K562 (cell line): ENCODE measurements around the gene TYROBP. TPM values are rescaled to one million over a fixed set of nuclear protein-coding genes. Genes with fewer than 3 reads are reported as not detected.
"Not testable (repeated sequence)": the region's sequence is repeated elsewhere in the genome, so short reads cannot be mapped to it uniquely, and the experiment has no call there.

Experiments used
- ATAC-seq: fragments of 200-7000 bp; cut with Tn5 transposase; 3 replicates; pipeline ENCODE4 v1.9.1; 2020; ENCODE audit warnings: moderate library complexity
- BruUV-seq: library from RNA; stranded (reverse); fragments of 400-500 nt; replicated peaks from 2 replicates; lab custom pipeline; 2021; lab: Mats Ljungman, UMichigan
- CTCF ChIA-PET: fragments of 300-600 bp; formaldehyde crosslinking; extraction: SDS; loops from one replicate; lab custom pipeline; 2021; ENCODE audit warnings: low intra/inter-chr PET ratio; lab: Yijun Ruan, JAX
- POLR2A ChIA-PET: fragments of 300-600, 350-650 bp; sonication (Branson Sonifier 250); formaldehyde crosslinking; extraction: SDS; loops from one replicate; lab custom pipeline; 2021; ENCODE audit warnings: antibody characterized with exemption, inconsistent platforms; lab: Yijun Ruan, JAX
- DNase-seq, 4 experiments: peaks; one replicate each; pipeline versions ENCODE4 v3.0.0 to v3.0.0-alpha.2; 2011 to 2018; ENCODE audit warnings: low spot score in 3 of 4, mixed read lengths in 3 of 4; ENCODE audit errors: extremely low read depth in 1 of 4
- FAIRE-seq: peaks from 2 replicates; lab custom pipeline; 2011; peaks lifted over from hg19 to GRCh38; lab: Jason Lieb, UNC
- H2AFZ ChIP-seq: 2 replicates; pipeline ENCODE4 v1.6.0; 2011; ENCODE audit warnings: low read depth, low read length, control low read depth, inconsistent platforms
- H3K27ac ChIP-seq: fragments of 200-600 bp; 3 replicates; pipeline ENCODE4 v1.8.0; 2011; ENCODE audit warnings: low read depth, mild to moderate bottlenecking, control low read depth, inconsistent platforms, low read length, moderate library complexity, mixed read lengths; ENCODE audit errors: extremely low read depth
- H3K27me3 ChIP-seq, 2 experiments: fragments of 300-600 bp in 1 of 2; 2 replicates in 1 of 2; 3 replicates in 1 of 2; pipeline versions ENCODE4 v1.6.0 to v1.8.0; 2011; ENCODE audit warnings: inconsistent platforms in 2 of 2, low read length in 2 of 2, mild to moderate bottlenecking in 1 of 2, mixed read lengths in 1 of 2, moderate library complexity in 1 of 2; ENCODE audit not compliant: control insufficient read depth in 2 of 2, insufficient read depth in 2 of 2
- H3K36me3 ChIP-seq: fragments of 300-600 bp; 3 replicates; pipeline ENCODE4 v1.8.0; 2011; ENCODE audit warnings: mild to moderate bottlenecking, low read length, inconsistent platforms; ENCODE audit not compliant: control insufficient read depth, insufficient read depth
- H3K4me1 ChIP-seq, 2 experiments: fragments of 200-600 bp in 1 of 2; replicated peaks in 1 of 2; 2 replicates in 1 of 2; 3 replicates in 1 of 2; pipeline versions ENCODE4 v1.5.1 to v1.8.0; 2011; ENCODE audit warnings: inconsistent platforms in 2 of 2, low read length in 2 of 2, mild to moderate bottlenecking in 1 of 2, mixed read lengths in 1 of 2, moderate library complexity in 1 of 2; ENCODE audit not compliant: control insufficient read depth in 2 of 2, insufficient read depth in 2 of 2
- H3K4me2 ChIP-seq: 2 replicates; pipeline ENCODE4 v1.6.1; 2011; ENCODE audit warnings: low read length, control low read depth, inconsistent platforms, mixed read lengths; ENCODE audit not compliant: insufficient read depth
- H3K4me3 ChIP-seq: fragments of 200-600 bp; sonication (generic), shearing (Covaris generic); 2 replicates; pipeline ENCODE4 v1.5.1; 2016; ENCODE audit warnings: control low read depth, inconsistent platforms
- H3K79me2 ChIP-seq: fragments of 200-600 bp; 3 replicates; pipeline ENCODE4 v1.8.0; 2011; ENCODE audit warnings: low read length, inconsistent platforms; ENCODE audit not compliant: control insufficient read depth, insufficient read depth
- H3K9ac ChIP-seq, 2 experiments: 2 replicates each; pipeline versions ENCODE4 v1.6.0 to v1.6.1; 2011; ENCODE audit warnings: low read depth in 2 of 2, low read length in 2 of 2, control low read depth in 1 of 2, inconsistent platforms in 1 of 2, mild to moderate bottlenecking in 1 of 2, mixed read lengths in 1 of 2; ENCODE audit not compliant: insufficient read depth in 1 of 2
- H3K9me1 ChIP-seq: one replicate; pipeline ENCODE4 v1.6.0; 2011; ENCODE audit warnings: inconsistent platforms, mild to moderate bottlenecking, low read length, moderate library complexity; ENCODE audit not compliant: control insufficient read depth, insufficient read depth
- H3K9me3 ChIP-seq: replicated peaks from 2 replicates; pipeline ENCODE4 v1.5.1; 2011; ENCODE audit warnings: low read depth, low read length, inconsistent platforms; ENCODE audit not compliant: control insufficient read depth, insufficient read depth
- H4K20me1 ChIP-seq: replicated peaks from 2 replicates; pipeline ENCODE4 v1.6.1; 2011; ENCODE audit warnings: low read length, inconsistent platforms, mixed read lengths; ENCODE audit not compliant: control insufficient read depth, insufficient read depth
- GTF2A2 ChIP-seq: IDR thresholded peaks from 2 replicates; pipeline ENCODE4 v1.6.1; 2016; ENCODE audit warnings: mild to moderate bottlenecking, missing genetic modification characterization, missing compliant biosample characterization
- NR4A1 ChIP-seq, 2 experiments: fragments of 250-450 bp in 1 of 2; fragments of 450-650 bp in 1 of 2; sonication (Bioruptor Pico) in 1 of 2; IDR thresholded peaks; 2 replicates each; pipeline versions ENCODE4 v1.4.0 to v1.6.1; 2016 to 2020; ENCODE audit warnings: mild to moderate bottlenecking in 2 of 2, missing compliant biosample characterization in 1 of 2, missing genetic modification characterization in 1 of 2, moderate library complexity in 1 of 2
- ZNF165 ChIP-seq: fragments of 250-450 bp; sonication (Bioruptor Pico); IDR thresholded peaks from 2 replicates; pipeline ENCODE4 v1.4.0; 2020; ENCODE audit warnings: borderline replicate concordance
- ZNF316 ChIP-seq: fragments of 450-650 bp; IDR thresholded peaks from 2 replicates; pipeline ENCODE4 v1.6.1; 2016
- whole genome bisulfite sequencing: fragments of 100-300 bp; shearing (Covaris generic); methylation state at CpG from one replicate; pipeline ENCODE4 v1.1.6; 2016; ENCODE audit warnings: low coverage, mixed read lengths; ENCODE audit not compliant: insufficient coverage; ENCODE audit errors: missing lambda C conversion rate; 5-methylcytosine and 5-hydroxymethylcytosine counted together
- in situ Hi-C: fragments of 300-500 bp; cut with MboI; formaldehyde crosslinking; loops from 4 replicates; pipeline ENCODE4 v1.15.0; 2018; ENCODE audit warnings: inconsistent platforms, mixed read lengths
- intact Hi-C: fragments of 100-400 bp; cut with micrococcal nuclease; formaldehyde crosslinking; loops from 2 replicates; pipeline ENCODE4 v1.14.2; 2022
- polyA plus RNA-seq, 8 experiments: library from polyadenylated mRNA; depleted of rRNA in 4 of 8; stranded (reverse) in 5 of 8; unstranded in 3 of 8; fragments of >200 nt; fragmentation: Nextera tagmentation in 2 of 8; fragmentation: Illumina TruSeq in 1 of 8; extraction: Ambion mirVana in 2 of 8; extraction: Trizol in 1 of 8; gene quantifications; 2 replicates each; pipeline versions ENCODE4 v1.2.1 to v1.2.3, GENCODE V29; 2011 to 2014; ENCODE audit warnings: inconsistent platforms in 1 of 8, missing spikeins in 1 of 8
- total RNA-seq, 7 experiments: library from RNA; depleted of rRNA in 6 of 7; stranded (reverse); fragments of >200 nt in 6 of 7; fragmentation: Illumina TruSeq in 2 of 7; extraction: Trizol in 2 of 7; gene quantifications; 2 replicates each; pipeline versions ENCODE4 v1.2.1 to v1.2.3, GENCODE V29; 2011 to 2021; ENCODE audit warnings: low replicate concordance in 1 of 7

TYROBP gene
- total and polyA plus RNA-seq, 9 of the 15 experiments (the other 6 are each of a cell fraction or from before 2014, with no cell fraction given): 0.72 to 8.2 (median 2.4) TPM

- ATAC-seq, DNase-seq, H3K27me3 ChIP-seq, FAIRE-seq, BruUV-seq, H3K4me3 ChIP-seq, intact Hi-C loops, in situ Hi-C loops, CTCF ChIA-PET, H4K20me1 ChIP-seq, H3K9ac ChIP-seq, H2AFZ ChIP-seq, H3K27ac ChIP-seq, H3K4me1 ChIP-seq, H3K79me2 ChIP-seq, H3K4me2 ChIP-seq, H3K9me1 ChIP-seq, H3K9me3 ChIP-seq: not testable (repeated sequence)
- 90% methylated on average over 3 of the region's 3 CpGs for WGBS
- POLR2A ChIA-PET: interaction anchor here (0.8 to 1.4 kb wide), 4 partner anchors 8 to 20 kb away, joined by 3 to 6 read pairs (median 4); no protein-coding TSS in a partner anchor
- peaks cover 52% of the 10 kb centered on the region; the same call in 2 of the 3 replicates for H3K36me3 ChIP-seq
Measured at GRCh38 chr19:35891819-35892218, 16.3 kb downstream of the TYROBP start.

- Histone ChIP-seq H3K9me1 (no peaks in the 10 kb centered on the region), H2AFZ (no peak overlapping the region), H3K79me2 (no peaks in the 10 kb centered on the region), H4K20me1 (no peaks in the 10 kb centered on the region), H3K27me3 (no peaks in the 10 kb centered on the region), H3K27ac (no peak overlapping the region), H3K4me2 (no peak overlapping the region), H3K4me3 (no peak overlapping the region), H3K4me1 (peaks cover 0 to 5% of the 10 kb centered on the region in 2 experiments; a peak in 1 of 5 replicates), H3K36me3 (peaks cover 39% of the 10 kb centered on the region; the same call in 2 of the 3 replicates), H3K9me3 (no peaks in the 10 kb centered on the region), H3K9ac (no peak overlapping the region; a peak in 1 of 4 replicates)
- no TSS peak for BruUV-seq
- 92% methylated on average over 10 of the region's 13 CpGs for WGBS
- FAIRE-seq (no peak), DNase-seq (no peak), ATAC-seq (no peak)
- ChIA-PET CTCF (no interaction called here), POLR2A (interaction anchor here (1.4 kb wide), 1 partner anchor 22 kb away, joined by 6 read pairs; no protein-coding TSS in a partner anchor)
- in situ Hi-C loops (no loop called here), intact Hi-C loops (no loop called here)
- no peak for TF ChIP-seq ZNF165 (CRISPR knock-in tag)
- TF ChIP-seq GTF2A2: no peak
- TF ChIP-seq ZNF316: no peak
- no peak for TF ChIP-seq NR4A1 (CRISPR knock-in tag; IDR thresholded peaks at IDR 0.05)
- TF ChIP-seq NR4A1 (tag; IDR thresholded peaks at IDR 0.05): no peak
Measured at GRCh38 chr19:35890113-35890650, 17.9 kb downstream of the TYROBP start.
